HG02588 (cell line): ENCODE results near the gene LRP1B.
"Not testable (repeated sequence)": the region's sequence is repeated elsewhere in the genome, so short reads cannot be mapped to it uniquely, and the experiment has no call there.

Experiments used
- ATAC-seq: cut with Tn5 transposase; IDR thresholded peaks from one replicate; pipeline ENCODE4 v1.9.1; 2021; ENCODE audit warnings: mild to moderate bottlenecking, moderate library complexity; ENCODE audit not compliant: unreplicated experiment

LRP1B gene

DNA sequence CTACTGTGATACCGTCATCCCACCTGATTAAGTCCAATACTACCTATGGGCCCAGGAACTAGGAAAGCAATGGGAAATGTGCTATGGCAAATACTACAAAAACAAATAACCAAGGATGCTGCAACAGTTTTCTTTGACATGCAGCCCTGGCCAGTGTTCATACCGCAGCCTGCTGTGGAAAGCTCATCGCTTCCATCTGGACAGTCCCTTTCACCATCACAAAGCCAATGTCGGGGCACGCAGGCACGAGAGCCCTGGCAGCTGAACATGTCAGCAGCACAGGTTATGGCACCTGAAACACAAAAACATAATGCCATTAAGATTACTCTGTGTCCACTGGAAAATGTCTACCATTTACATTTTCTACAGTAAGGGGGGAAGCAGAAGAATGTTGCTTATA lies 1621.1 kb downstream of the LRP1B start:
- ATAC-seq = no peak

DNA sequence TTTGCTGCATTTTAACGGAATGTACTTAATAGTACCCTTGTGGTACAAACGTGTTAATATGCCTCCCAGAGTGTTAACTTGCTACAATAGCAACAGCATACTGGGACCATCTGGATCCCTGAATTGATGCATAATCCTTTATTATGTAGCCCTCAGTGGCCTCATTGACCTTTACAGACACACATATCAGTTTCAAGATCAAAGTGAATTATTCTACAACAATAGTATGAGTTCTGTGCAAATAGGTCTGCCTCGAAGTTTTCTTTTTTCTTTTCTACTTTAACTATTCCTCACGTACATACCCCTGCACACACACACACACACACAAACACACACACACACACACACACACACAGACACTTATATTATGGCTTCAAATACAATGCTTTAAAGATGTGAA lies 1622.1 kb downstream of the LRP1B start:
- no peak for ATAC-seq

DNA sequence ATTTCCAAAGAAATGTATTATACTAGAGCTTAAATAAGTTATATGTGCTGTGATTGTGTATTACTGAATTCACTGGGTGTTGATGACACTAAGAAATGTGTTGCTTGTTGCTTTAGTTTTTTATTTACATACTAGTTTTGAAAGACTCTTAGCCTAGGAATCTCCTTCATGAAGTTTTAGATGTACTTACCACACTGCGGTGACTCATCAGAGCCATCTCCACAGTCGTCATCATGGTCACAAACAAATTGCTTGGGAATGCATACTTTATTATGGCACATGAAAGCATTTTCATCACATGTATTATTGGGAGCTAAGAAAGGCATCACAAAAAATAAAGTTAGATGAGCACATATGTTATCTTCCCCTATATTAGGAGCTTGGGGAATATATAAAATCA lies 1624.2 kb downstream of the LRP1B start:
- ATAC-seq = no peak

DNA sequence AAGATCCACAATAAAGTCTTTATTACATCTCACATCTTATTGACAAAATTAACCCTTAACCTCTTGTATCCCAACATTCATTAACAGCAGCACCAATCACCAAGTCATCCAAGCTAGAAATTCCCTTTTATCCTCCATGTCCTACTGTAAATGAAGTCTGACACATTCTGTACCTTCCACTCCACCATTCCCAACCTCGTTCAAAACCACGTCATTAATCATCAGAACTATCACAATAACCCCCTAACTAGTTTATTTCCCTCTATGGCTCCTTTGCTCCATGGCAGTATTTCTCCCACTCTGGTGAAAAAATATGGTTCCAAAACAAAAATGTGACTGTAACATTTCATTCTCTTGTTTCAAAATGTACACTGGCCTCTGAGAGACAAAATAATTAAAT lies 1626.2 kb downstream of the LRP1B start:
- ATAC-seq = no peak

DNA sequence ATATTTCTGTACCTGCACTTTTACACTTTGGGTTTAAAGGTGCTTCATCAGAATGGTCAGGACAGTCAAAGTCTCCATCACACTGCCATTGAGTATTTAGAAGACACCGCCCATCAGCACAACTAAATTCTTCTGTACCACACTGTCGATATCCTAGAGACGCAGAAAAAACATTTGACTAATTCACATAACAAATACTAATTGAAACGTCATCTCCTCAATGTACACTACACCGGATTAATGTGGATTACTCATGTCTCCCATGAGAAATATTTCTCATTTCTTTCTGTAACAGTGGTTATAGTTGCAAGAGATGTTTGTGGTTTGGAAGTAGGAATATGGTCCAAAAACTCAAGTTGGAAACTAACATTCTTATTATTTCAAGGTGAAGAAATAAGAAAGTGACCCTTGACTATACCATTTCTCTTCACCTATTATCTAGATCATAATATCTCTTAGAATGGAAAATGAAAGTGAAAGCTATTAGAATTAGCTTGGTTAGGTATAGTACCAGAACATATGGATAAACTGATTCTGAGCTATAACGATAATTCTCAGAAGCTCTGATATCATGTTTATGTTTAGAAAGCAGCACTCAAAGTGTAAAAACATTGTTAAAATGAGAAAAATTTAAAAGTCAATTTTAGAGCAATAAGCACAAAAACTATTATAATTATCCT lies 1627.7 kb downstream of the LRP1B start:
- no peak for ATAC-seq

DNA sequence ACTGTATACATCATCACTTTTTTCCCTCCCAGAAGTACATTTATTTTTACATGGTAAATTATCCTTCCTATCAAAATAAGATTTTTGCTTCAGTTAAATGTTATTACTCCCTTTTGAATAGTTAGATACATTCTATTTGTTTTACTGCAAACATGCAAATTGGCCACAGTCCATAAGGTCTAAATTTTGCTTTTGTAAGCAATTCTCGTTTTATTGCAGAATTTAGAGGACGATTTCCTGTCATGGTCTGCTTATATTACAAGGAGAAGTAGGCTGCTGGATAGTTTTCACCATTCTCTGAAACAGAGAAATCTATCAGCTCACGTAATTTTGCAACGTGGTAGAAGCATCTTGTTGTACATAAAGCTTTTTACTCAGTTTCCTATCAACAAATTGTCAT lies 1632.5 kb downstream of the LRP1B start:
- no peak for ATAC-seq

DNA sequence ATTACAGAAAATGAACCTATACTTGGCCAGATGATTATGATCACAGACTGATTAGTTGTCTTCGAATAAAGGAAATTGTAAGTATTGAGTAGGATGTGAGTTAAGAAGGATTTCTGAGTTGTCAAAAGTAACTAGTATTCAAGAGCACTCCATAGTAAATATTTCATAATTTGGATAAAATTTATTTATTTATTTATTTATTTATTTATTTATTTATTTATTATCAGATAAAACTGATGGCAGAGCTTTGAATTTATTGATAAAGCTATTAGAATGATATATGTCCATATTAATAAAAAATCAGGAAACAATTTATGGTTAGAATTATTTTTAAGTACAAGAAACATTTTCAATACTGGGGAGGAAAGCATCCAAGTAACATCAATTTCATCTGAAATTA lies 1634.1 kb downstream of the LRP1B start:
- ATAC-seq = no peak

DNA sequence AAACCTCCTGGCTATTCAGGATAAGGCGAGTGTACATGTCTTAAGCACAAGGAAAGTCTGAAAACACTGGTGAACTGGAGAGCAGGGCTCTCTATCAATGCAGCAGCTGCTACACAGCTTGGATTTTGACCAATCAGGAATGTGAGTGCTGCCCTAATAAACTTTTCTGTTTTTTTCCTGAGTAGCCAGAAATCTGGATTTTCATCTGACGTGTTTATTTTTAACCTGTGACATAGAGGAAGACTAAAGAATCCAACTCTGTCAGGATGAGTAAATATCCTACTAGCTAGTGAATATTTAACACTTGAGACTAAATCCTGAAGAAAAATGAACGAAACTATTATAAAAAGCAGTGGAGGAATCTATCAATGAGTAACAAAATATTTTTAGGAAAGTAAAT lies 1638.9 kb downstream of the LRP1B start:
- ATAC-seq = no peak

DNA sequence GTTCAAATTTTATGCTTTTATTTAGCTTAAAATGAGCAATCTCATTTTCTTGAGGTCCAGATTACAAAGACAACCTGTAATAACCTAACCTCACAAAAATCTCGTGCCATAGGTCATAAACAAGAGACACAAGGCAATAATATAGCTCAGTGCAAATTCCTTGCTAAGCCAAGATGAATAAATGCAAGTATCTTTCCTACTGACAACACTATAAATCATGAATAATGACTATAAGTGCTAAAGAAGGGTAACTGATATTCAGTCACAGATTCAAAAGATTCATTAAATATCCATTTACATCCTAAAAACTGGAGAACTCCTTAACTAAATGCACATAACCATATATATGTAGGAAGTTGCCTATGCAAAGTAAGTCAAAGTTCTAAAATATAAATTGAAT lies 1641.6 kb downstream of the LRP1B start:
- no peak for ATAC-seq

DNA sequence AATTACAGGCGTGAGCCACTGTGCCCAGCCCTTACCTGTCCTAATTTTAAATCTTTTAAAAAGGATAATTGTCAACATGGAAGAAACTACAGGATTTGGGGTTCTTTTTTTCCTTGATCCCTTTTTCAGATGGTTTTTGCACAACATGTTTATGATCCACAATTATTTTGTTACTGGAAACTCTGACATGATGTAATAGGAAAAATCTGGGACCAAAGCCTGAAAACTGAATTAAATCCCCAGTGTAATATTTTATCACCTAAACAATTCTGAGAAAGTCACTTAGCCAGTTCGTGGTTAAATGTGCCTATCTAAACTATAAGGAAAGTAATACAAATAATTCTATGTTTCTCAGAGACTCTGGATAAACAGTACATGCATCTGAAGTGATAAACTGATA lies 1649.7 kb downstream of the LRP1B start:
- ATAC-seq = no peak

DNA sequence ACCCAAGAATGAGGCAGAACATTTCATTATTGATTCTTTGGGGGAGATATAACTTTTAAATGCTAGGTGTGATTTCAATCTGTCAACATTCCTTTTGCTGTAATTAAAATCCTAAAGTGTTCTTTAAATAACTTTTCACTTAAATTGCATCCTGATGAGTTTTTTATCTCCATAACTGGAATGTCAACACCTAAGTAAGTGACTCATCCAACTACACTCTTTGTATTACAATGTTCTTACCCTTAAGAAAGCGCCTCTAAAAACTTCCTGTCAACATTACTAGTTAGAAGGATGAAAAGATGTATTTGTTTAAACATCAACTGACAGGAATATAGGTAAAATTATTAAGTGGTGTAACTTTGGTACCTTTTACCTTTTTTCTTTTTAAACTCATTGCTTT lies 1657.0 kb downstream of the LRP1B start:
- ATAC-seq = no peak

DNA sequence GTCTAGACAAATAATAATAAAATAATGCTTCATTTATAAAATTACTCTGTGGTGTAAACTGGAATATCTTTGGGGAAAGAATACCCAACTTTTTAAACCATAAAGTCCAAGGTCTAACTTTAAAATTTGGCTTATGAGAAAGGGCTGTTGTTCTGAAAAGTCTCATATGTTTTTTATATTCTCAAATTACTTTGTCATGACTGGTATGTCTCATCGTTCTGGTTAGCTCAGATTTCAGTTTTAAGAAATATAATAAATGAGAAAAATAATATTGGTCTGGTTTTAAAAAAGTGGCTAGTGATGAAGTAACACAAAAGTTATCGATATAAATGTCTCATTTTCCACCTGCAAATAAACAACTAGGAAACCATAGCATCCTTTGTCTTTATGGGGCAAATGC lies 1658.1 kb downstream of the LRP1B start:
- no peak for ATAC-seq

DNA sequence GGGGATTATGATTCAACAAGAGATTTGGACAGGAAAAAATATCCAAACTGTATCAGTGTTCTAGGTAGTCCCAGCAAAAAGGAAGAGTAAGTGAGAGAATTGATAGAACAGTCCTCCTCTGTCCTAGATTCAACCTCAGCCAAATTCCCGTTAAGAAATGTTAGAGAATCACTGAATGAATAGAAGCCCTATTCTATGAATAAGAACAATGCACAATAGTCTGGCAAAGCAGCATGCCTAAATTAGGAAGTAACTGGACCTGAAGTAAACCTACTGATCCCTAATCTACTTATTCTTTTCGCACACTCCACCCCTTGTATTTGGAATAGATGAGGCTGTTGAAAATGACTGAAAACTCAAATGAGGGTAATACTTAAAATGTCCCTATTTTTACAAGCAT lies 1665.5 kb downstream of the LRP1B start:
- ATAC-seq = no peak

DNA sequence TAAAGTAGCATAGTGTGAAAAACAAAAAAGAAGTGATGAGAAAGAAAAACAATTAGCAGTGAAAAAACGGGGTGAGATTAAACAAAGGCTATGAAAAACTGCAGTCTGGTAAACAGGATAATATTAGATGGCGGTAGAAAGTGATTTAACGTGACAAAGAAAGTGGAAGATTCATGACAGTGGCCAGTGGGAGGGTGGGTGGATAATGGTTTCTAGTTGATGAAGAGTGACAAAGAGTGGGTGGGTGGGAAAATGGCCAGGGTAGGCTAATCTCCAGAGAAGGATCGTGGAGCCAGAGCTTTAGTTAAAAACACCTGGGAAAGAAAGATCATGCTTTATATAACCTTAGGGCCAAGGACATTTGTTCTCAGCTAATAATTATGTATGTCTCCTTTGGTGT lies 1667.8 kb downstream of the LRP1B start:
- no peak for ATAC-seq

DNA sequence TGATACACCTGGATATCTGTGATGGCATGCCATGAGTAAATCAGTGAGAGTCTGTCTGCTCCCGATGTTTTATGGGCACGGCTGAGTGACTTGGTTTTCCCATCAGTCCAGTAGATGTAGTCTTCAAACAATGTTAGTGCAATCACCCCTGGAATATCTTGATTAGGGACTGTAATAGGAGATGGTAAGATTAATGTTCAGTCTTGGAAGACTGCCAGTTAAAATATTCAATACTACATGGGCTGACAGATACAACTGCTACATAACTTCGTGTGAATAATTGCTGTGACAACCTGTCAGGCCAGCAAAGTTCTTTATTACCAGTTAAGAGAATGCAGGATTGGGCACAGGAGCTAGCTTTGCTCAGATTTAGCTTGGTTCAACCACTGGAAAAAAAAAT lies 1673.3 kb downstream of the LRP1B start:
- no peak for ATAC-seq

DNA sequence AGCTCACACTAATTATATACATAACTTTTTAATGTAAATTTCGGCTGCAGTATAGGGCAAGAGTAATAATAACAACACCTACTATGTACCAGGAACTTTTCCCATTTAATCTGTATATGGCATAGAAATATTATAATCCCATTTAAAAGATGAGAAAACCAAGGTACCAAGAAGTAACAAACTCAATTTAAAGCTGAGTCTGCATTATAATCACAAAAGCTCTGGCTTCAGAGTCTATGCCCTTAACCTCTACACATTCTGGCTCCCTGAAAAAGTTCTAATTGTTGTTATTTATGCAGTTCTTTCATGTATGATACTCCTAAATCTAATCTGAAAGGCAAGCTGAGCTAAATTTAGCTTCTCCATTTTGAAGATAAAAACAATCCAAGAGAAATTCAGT lies 1675.5 kb downstream of the LRP1B start:
- no peak for ATAC-seq

DNA sequence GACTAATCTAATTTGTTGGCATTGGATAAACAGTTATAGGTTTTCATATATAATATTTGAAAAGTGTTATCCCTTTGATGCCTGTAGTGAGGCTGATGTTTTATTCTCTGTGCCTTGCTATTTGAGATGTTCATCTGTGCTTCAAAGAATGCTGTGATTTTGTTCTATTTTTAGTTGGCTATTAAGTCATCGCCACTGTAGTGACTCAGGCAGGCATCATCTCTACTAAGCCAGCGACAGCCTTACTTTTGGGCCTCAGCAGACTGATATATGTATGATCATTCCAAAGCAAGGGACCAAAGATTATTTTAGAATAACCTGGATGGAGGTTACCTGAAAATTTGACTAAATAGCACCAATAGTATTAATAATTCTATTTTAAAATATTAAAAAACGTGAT lies 1676.1 kb downstream of the LRP1B start:
- no peak for ATAC-seq

DNA sequence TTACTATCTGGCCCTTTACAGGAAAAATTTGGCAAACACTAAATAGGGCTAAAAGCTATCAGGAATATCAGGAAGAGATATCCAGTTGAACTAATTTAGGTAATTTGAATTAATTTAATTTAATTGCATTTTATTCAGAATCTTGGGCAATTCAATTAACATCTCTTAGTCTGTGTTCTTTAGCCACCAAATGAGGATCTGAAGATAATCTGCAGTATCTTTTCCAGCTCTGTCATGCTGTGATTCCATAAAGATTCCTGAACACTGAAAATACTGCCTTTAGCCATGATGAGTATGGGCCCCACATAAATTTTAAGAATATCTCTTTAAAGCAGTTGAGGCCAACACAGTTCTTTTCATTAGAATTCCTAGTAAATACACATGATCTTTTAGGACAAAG lies 1679.5 kb downstream of the LRP1B start:
- ATAC-seq = no peak

DNA sequence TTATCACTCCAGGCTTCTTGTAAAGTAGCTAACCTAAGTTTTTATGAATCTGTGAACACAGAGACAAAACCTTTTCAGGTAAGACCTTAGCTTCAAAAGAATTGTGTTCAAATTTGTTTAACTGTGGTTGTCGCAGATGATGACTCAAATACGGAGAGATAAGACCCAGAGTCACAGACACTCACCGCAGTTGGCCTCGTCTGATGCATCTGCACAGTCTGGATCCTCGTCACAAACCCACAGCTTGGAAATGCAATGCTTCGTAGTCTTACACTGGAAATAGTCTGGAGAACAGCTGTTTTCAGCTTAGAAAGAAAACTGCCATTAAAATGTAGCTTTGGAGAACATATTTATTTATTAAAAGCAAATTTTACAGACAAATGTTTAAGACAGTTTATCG lies 1688.5 kb downstream of the LRP1B start:
- ATAC-seq = no peak

DNA sequence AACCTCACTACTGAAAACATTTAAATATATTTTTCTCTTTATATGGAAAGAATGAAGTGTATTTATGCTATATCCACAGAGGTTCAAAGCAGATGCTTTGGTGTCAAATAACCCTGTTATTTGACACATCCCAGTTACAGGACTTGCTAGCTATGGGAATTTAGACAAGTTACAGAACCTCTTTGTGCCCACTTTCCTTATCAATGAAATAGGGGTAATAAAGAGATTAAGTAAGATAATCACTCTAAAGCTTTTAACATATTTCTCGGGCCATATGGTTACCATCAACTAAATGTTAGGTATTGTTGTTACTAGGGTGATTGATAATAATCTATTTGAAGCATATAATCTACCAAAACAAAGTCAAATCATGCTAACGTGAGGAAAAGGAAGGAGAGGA lies 1690.0 kb downstream of the LRP1B start:
- no peak for ATAC-seq

DNA sequence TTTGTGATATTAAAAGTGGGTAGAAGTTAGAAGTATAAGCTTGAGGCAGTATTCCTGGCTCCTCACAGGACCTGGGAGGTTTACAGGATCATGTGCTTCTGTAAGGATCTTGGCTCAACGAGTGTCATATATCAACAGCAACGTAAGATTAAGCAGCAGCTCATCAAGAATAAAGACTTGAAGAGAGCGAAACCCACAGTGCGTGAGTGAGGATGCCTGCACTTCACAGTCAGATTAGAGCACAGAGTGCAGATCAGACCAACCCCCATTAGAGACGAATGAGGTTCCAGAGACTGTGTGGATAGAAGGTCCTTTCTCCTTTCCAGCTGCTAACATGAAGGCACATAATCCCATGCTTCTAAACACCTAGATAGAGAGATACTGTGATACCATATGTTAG lies 1693.9 kb downstream of the LRP1B start:
- no peak for ATAC-seq

DNA sequence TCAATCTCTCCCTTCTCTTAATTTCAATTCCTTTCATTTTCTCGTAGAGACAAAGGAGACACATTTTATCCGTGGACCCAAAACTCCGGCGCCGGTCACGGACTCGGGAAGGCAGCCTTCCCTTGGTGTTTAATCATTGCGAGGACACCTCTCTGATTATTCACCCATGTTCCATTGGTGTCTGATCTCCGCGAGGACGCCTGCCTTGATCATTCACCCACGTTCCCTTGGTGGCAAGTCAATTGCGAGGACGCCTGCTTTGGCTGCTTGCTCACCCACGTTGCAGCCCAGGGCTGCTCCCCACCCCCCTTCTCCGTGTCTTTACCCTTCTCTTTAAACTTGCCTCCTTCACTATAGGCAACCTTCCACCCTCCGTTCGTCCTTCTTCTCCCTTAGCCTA lies 1703.8 kb downstream of the LRP1B start:
- ATAC-seq = not testable (repeated sequence)

DNA sequence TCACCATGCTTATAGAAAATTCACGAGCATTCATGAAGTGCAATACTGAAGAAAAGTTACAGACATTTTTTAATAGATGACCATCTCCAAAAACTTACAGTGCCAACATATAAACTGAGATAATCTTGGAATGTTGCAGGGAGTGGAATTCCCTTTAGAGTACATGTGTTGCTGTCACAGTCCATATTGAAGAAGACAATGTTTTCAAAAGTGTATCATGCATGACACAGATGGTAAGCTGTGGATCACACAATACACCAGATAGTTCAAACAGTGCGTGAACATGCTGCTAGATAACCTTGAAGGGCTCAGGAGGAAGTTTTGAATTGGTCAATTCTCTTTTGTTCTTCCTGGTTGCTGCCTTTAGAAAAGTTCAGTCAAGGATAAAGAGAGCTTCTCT lies 1706.3 kb downstream of the LRP1B start:
- ATAC-seq = no peak

DNA sequence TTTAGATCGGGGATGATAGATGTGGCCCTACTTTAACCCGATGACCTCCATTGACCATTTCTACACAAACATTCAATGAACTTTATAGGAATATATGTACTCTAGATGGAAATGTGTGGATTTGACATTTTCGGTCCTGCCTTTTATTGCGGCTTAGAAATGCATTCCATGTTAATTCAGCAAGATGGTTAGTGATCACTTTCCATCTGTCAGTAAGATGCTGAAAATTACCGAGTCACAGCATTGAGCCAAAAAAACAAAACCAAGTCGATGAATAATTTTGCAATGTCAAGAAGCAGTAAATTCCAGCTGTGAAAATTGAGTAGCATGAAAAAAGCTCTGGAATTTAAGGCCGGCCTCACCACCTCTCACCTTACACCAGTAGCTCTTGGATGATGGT lies 1708.1 kb downstream of the LRP1B start:
- no peak for ATAC-seq
